SK-N-SH (cell line): ENCODE measurements around the gene SLC8B1. TPM values are rescaled to one million over a fixed set of nuclear protein-coding genes. Genes with fewer than 3 reads are reported as not detected.
A peak's percentile ranks its signal among the peaks of the same experiment; 100 is the strongest.

ENCODE experiments used
- CTCF ChIA-PET: fragments of 300-600, 350-600 bp; formaldehyde crosslinking; extraction: SDS; loops from one replicate; lab custom pipeline; 2021; lab: Yijun Ruan, JAX
- POLR2A ChIA-PET: fragments of 350-600 bp; sonication (Branson Sonifier 250); formaldehyde crosslinking; extraction: SDS; loops from one replicate; lab custom pipeline; 2020; ENCODE audit warnings: antibody characterized with exemption, inconsistent platforms; lab: Yijun Ruan, JAX
- DNase-seq: peaks from one replicate; pipeline ENCODE4 v3.0.0; 2012
- H2AFZ ChIP-seq: fragments of 200-600 bp; sonication (generic); 2 replicates; pipeline ENCODE4 v1.8.1; 2016; ENCODE audit warnings: antibody characterized with exemption, mild to moderate bottlenecking, low read depth
- H3F3A ChIP-seq: fragments of 200-600 bp; sonication (generic); replicated peaks from 2 replicates; pipeline ENCODE3; 2016; ENCODE audit warnings: antibody characterized with exemption, mild to moderate bottlenecking; ENCODE audit not compliant: insufficient read depth
- H3K27ac ChIP-seq, 2 experiments: fragments of 200-500 bp in 1 of 2; fragments of 200-600 bp in 1 of 2; sonication (Bioruptor generic) in 1 of 2; sonication (generic), shearing (Covaris generic) in 1 of 2; 2 replicates each; pipeline versions ENCODE4 v1.5.1 to v1.6.1; 2014 to 2016; ENCODE audit warnings: low read depth in 2 of 2, inconsistent platforms in 1 of 2, low read length in 1 of 2, mild to moderate bottlenecking in 1 of 2, mixed read lengths in 1 of 2
- H3K27me3 ChIP-seq: fragments of 200-600 bp; sonication (generic), shearing (Covaris generic); 2 replicates; pipeline ENCODE4 v1.6.1; 2016; ENCODE audit warnings: mixed run types; ENCODE audit not compliant: insufficient read depth
- H3K36me3 ChIP-seq, 2 experiments: fragments of 200-500 bp in 1 of 2; fragments of 200-600 bp in 1 of 2; sonication (Bioruptor generic) in 1 of 2; sonication (generic) in 1 of 2; replicated peaks in 1 of 2; 2 replicates each; pipeline versions ENCODE3 to v1.5.1; 2014 to 2016; ENCODE audit warnings: low read length in 1 of 2, mild to moderate bottlenecking in 1 of 2; ENCODE audit not compliant: insufficient read depth in 2 of 2, control insufficient read depth in 1 of 2
- H3K4me1 ChIP-seq, 2 experiments: fragments of 200-500 bp in 1 of 2; fragments of 200-600 bp in 1 of 2; sonication (Bioruptor generic) in 1 of 2; sonication (generic), shearing (Covaris generic) in 1 of 2; 2 replicates each; pipeline versions ENCODE4 v1.5.1 to v1.6.1; 2014 to 2016; ENCODE audit warnings: low read depth in 1 of 2, low read length in 1 of 2, mixed run types in 1 of 2; ENCODE audit not compliant: insufficient read depth in 2 of 2, control insufficient read depth in 1 of 2
- H3K4me2 ChIP-seq: fragments of 200-600 bp; sonication (generic), shearing (Covaris generic); 2 replicates; pipeline ENCODE4 v1.6.1; 2017; ENCODE audit warnings: mixed run types
- H3K4me3 ChIP-seq, 2 experiments: fragments of 200-500 bp in 1 of 2; fragments of 200-600 bp in 1 of 2; sonication (Bioruptor generic) in 1 of 2; sonication (generic), shearing (Covaris generic) in 1 of 2; 2 replicates each; pipeline versions ENCODE4 v1.5.1 to v1.8.1; 2014 to 2016; ENCODE audit warnings: low read depth in 2 of 2, inconsistent platforms in 1 of 2, low read length in 1 of 2, mild to moderate bottlenecking in 1 of 2, mixed read lengths in 1 of 2, moderate library complexity in 1 of 2
- H3K79me2 ChIP-seq: fragments of 200-600 bp; sonication (generic); 2 replicates; pipeline ENCODE4 v1.8.1; 2017; ENCODE audit warnings: mild to moderate bottlenecking; ENCODE audit not compliant: insufficient read depth
- H3K9ac ChIP-seq: fragments of 200-600 bp; sonication (generic); 2 replicates; pipeline ENCODE4 v1.6.1; 2017; ENCODE audit warnings: mixed run types
- H3K9me2 ChIP-seq: fragments of 200-600 bp; sonication (generic); 2 replicates; pipeline ENCODE4 v1.6.1; 2017; ENCODE audit warnings: mixed run types
- H3K9me3 ChIP-seq: fragments of 200-600 bp; sonication (generic); 2 replicates; pipeline ENCODE4 v1.6.1; 2017; ENCODE audit warnings: mixed run types, mild to moderate bottlenecking, moderate library complexity
- H4K20me1 ChIP-seq: fragments of 200-600 bp; sonication (generic); 2 replicates; pipeline ENCODE4 v1.6.1; 2017; ENCODE audit warnings: mild to moderate bottlenecking, mixed run types; ENCODE audit not compliant: insufficient read depth
- CHD2 ChIP-seq: fragments of 150-350 bp; IDR thresholded peaks from 2 replicates; pipeline ENCODE4 v1.6.1; 2018; ENCODE audit warnings: low read length; ENCODE audit not compliant: partially characterized antibody
- EP300 ChIP-seq, 2 experiments: IDR thresholded peaks; 2 replicates each; pipeline versions ENCODE4 v1.4.0 to v1.6.1; 2012; ENCODE audit warnings: borderline replicate concordance in 1 of 2, low read depth in 1 of 2, low read length in 1 of 2
- EZH2phosphoT487 ChIP-seq: fragments of 200-600 bp; sonication (generic); IDR thresholded peaks from 2 replicates; pipeline ENCODE4 v1.6.1; 2017; ENCODE audit warnings: low read depth, mixed run types, mild to moderate bottlenecking, antibody characterized with exemption, moderate library complexity, borderline replicate concordance
- FOSL2 ChIP-seq: IDR thresholded peaks from 2 replicates; pipeline ENCODE4 v1.4.0; 2012; ENCODE audit warnings: low read depth, mild to moderate bottlenecking, moderate library complexity, borderline replicate concordance
- FOXJ3 ChIP-seq: sonication (generic); formaldehyde crosslinking; IDR thresholded peaks from 2 replicates; pipeline ENCODE4 v1.5.1; 2020; ENCODE audit warnings: mild to moderate bottlenecking, missing genetic modification reagents
- FOXM1 ChIP-seq: IDR thresholded peaks from 2 replicates; pipeline ENCODE4 v1.4.0; 2012; ENCODE audit warnings: low read depth, mild to moderate bottlenecking
- GABPA ChIP-seq: IDR thresholded peaks from 2 replicates; pipeline ENCODE4 v1.4.0; 2012; ENCODE audit warnings: low read depth, mild to moderate bottlenecking
- GATA2 ChIP-seq: sonication (generic); formaldehyde crosslinking; IDR thresholded peaks from 2 replicates; pipeline ENCODE4 v1.5.0; 2020; ENCODE audit warnings: mild to moderate bottlenecking, missing genetic modification reagents
- JUND ChIP-seq: IDR thresholded peaks from 2 replicates; pipeline ENCODE4 v1.4.0; 2012
- RAD21 ChIP-seq: IDR thresholded peaks from 2 replicates; pipeline ENCODE4 v1.6.1; 2012; ENCODE audit warnings: mild to moderate bottlenecking, low read length
- RFX5 ChIP-seq: IDR thresholded peaks from 2 replicates; pipeline ENCODE4 v1.6.1; 2012; ENCODE audit warnings: mild to moderate bottlenecking, improper control_type of control experiment, low read length
- SIN3A ChIP-seq: IDR thresholded peaks from 2 replicates; pipeline ENCODE4 v1.6.1; 2012; ENCODE audit warnings: low read depth, mild to moderate bottlenecking, low read length, moderate library complexity, borderline replicate concordance
- TAF1 ChIP-seq: IDR thresholded peaks from 2 replicates; pipeline ENCODE4 v1.6.1; 2012; ENCODE audit warnings: low read depth, mild to moderate bottlenecking, low read length, moderate library complexity, borderline replicate concordance
- WGBS: methylation state at CpG from one replicate; pipeline ENCODE4 v1.1.6; 2017; ENCODE audit warnings: low lambda C conversion rate; 5-methylcytosine and 5-hydroxymethylcytosine counted together
- polyA plus RNA-seq, 3 experiments: library from polyadenylated mRNA; depleted of rRNA; stranded (reverse); fragments of >200 nt; gene quantifications; 2 replicates each; pipeline ENCODE4 v1.2.3, GENCODE V29; 2012
- TF ChIP-seq, protein P1 (sequence below): IDR thresholded peaks from 2 replicates; pipeline ENCODE4 v1.4.0; 2012; ENCODE audit warnings: low read depth
- TF ChIP-seq, protein P2 (sequence below): fragments of 200-600 bp; sonication (generic); IDR thresholded peaks from 2 replicates; pipeline ENCODE4 v1.6.1; 2017; ENCODE audit warnings: antibody characterized with exemption, mild to moderate bottlenecking, moderate library complexity
- TF ChIP-seq, protein P3 (sequence below): IDR thresholded peaks from 2 replicates; pipeline ENCODE4 v1.4.0; 2012; ENCODE audit warnings: low read depth, borderline replicate concordance

The SLC8B1 gene
- polyA plus RNA-seq, 1 of the 3 experiments (the other 2 are of a cell fraction) = 12.0 TPM

DNA sequence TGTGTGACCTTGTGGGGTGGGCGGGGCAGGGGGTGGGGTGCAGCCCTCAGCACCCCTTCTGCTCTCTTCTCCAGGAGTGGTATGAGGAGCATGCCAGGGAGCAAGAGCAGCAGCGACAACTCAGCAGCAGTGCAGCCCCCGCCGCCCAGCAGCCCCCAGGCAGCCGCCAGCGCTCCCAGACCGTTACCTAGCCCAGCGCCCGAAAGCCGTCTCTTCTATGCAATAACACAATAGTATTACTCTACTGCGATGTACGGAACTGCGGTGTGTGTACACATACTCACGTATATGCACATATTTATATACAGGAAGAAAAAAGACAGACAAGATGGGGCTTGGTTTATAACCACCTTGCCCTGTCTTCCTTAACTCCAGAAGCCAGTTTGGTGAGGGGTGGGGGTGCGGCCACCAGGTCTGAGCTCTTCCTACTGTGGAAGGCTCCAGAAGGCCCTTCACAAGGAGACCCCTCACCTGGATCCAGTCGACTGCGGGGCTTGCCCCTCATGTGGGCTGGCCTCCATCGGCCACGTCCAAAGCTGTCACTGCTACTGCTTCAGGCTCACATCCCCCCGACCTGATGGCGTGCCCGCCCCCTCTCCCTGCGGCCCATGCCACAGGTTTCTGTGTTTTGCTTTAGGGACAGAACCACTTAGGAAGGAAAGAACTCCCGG is 38.9 kb downstream of the SLC8B1 start:
- Histone ChIP-seq H3K9me3 (no peaks in the 10 kb centered on the region), H3K9ac (no peak overlapping the region), H3K4me1 (peaks cover 7 to 37% of the 10 kb centered on the region in 2 experiments; a peak in 3 of 4 replicates), H3K9me2 (no peaks in the 10 kb centered on the region), H3K79me2 (no peaks in the 10 kb centered on the region), H4K20me1 (no peaks in the 10 kb centered on the region), H3K27ac (no peak overlapping the region), H3K4me3 (no peak overlapping the region), H2AFZ (no peak overlapping the region), H3K4me2 (no peak overlapping the region), H3K36me3 (peaks cover 0 to 18% of the 10 kb centered on the region in 2 experiments), H3F3A (peaks cover 3% of the 10 kb centered on the region), H3K27me3 (no peaks in the 10 kb centered on the region)
- DNase-seq = no peak
- CTCF ChIA-PET = no interaction called here
- TF ChIP-seq, protein P1, sequence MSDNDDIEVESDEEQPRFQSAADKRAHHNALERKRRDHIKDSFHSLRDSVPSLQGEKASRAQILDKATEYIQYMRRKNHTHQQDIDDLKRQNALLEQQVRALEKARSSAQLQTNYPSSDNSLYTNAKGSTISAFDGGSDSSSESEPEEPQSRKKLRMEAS = no peak
- TF ChIP-seq GATA2 (no peak), CHD2 (no peak), JUND (no peak), RFX5 (no peak), FOXM1 (no peak), TAF1 (no peak), GABPA (no peak), RAD21 (no peak), SIN3A (no peak), EZH2phosphoT487 (no peak), FOSL2 (no peak)
- TF ChIP-seq, protein P2, sequence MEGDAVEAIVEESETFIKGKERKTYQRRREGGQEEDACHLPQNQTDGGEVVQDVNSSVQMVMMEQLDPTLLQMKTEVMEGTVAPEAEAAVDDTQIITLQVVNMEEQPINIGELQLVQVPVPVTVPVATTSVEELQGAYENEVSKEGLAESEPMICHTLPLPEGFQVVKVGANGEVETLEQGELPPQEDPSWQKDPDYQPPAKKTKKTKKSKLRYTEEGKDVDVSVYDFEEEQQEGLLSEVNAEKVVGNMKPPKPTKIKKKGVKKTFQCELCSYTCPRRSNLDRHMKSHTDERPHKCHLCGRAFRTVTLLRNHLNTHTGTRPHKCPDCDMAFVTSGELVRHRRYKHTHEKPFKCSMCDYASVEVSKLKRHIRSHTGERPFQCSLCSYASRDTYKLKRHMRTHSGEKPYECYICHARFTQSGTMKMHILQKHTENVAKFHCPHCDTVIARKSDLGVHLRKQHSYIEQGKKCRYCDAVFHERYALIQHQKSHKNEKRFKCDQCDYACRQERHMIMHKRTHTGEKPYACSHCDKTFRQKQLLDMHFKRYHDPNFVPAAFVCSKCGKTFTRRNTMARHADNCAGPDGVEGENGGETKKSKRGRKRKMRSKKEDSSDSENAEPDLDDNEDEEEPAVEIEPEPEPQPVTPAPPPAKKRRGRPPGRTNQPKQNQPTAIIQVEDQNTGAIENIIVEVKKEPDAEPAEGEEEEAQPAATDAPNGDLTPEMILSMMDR = no peak
- TF ChIP-seq, protein P3, sequence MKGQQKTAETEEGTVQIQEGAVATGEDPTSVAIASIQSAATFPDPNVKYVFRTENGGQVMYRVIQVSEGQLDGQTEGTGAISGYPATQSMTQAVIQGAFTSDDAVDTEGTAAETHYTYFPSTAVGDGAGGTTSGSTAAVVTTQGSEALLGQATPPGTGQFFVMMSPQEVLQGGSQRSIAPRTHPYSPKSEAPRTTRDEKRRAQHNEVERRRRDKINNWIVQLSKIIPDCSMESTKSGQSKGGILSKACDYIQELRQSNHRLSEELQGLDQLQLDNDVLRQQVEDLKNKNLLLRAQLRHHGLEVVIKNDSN = no peak
- 95% methylated on average over 22 of the region's 24 CpGs for WGBS
- POLR2A ChIA-PET = no interaction called here

DNA sequence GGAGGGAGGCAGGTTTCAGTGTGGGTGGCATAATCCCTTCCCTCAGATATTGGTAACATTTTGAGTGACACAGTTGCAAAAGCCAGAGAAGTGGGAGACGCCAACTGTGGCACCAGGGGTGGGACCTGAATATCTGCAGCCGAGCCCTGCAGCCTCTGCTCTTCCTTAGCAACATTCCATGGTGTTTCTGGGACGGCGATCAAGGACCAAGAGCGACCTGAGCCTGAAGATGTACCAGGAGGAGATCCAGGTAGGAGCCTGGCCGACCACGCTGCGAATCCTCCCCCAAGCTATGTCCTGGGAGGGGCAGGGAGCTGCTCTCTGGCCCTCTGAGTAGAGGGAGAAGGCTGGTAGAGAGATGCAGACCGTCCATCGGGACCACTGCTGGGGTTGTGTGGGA is 41.8 kb downstream of the SLC8B1 start:
- Histone ChIP-seq H3F3A (no peaks in the 10 kb centered on the region), H4K20me1 (no peaks in the 10 kb centered on the region), H3K4me3 (no peak overlapping the region), H3K9me2 (no peaks in the 10 kb centered on the region), H2AFZ (no peak overlapping the region), H3K27ac (peak overlapping the region in 1 of 2 experiments; percentile 79; a peak in 1 of 4 replicates), H3K4me1 (peaks cover 0 to 27% of the 10 kb centered on the region in 2 experiments; a peak in 1 of 4 replicates), H3K4me2 (no peak overlapping the region), H3K9me3 (no peaks in the 10 kb centered on the region), H3K27me3 (no peaks in the 10 kb centered on the region), H3K36me3 (peaks cover 0 to 34% of the 10 kb centered on the region in 2 experiments), H3K79me2 (no peaks in the 10 kb centered on the region), H3K9ac (no peak overlapping the region)
- POLR2A ChIA-PET = interaction anchor here (0.6 kb wide), 1 partner anchor 9 kb away, joined by 7 read pairs; no protein-coding TSS in a partner anchor
- 95% methylated on average over 5 of the region's 10 CpGs for WGBS
- CTCF ChIA-PET = no interaction called here
- TF ChIP-seq EP300 (IDR thresholded peaks at IDR 0.05; ENCODE audit: borderline replicate concordance in 1 of 2, low read depth in 1 of 2, low read length in 1 of 2) = no peak
- TF ChIP-seq FOXM1 = no peak
- TF ChIP-seq FOSL2 = no peak
- TF ChIP-seq, protein P2 = no peak
- TF ChIP-seq FOXJ3 (CRISPR knock-in tag) = no peak
- no peak for TF ChIP-seq RFX5
- no peak for TF ChIP-seq RAD21
- DNase-seq = no peak
